Measurements from ENCODE around the gene TMEM40. TPM values are rescaled to one million over a fixed set of nuclear protein-coding genes. Genes with fewer than 3 reads are reported as not detected.

TMEM40 gene
- total and polyA plus RNA-seq, 2 experiments from 2014 or later, result 0.14 to 0.48 TPM

- TF ChIP-seq JUNB (IDR thresholded peaks at IDR 0.05; ENCODE audit: unreplicated experiment) (no peak), STAT1 (IDR thresholded peaks at IDR 0.05; ENCODE audit: unreplicated experiment) (no peak), NANOG (IDR thresholded peaks at IDR 0.05; ENCODE audit: borderline replicate concordance) (no peak), CREB1 (CRISPR knock-in tag; IDR thresholded peaks at IDR 0.05; ENCODE audit: low read depth) (no peak)
Observed at GRCh38 chr3:12705981-12706380, 53.1 kb downstream of the TMEM40 start (continued).

- H3K27ac ChIP-seq (ENCODE audit: low read depth), result no peak overlapping the region
- no peak overlapping the region for H2AFZ ChIP-seq
- no peaks in the 10 kb centered on the region for H3K36me3 ChIP-seq (ENCODE audit: insufficient read depth)
- no peaks in the 10 kb centered on the region for H3K36me3 Mint-ChIP-seq (ENCODE audit: low read depth)
- H3K4me2 ChIP-seq, result no peak overlapping the region
- no peaks in the 10 kb centered on the region for H3F3A ChIP-seq (replicated peaks; ENCODE audit: low read depth)
- peaks cover 2% of the 10 kb centered on the region for H3K27me3 Mint-ChIP-seq (ENCODE audit: insufficient read depth, low read depth, poor library complexity)
- TF ChIP-seq ETS1 (IDR thresholded peaks at IDR 0.05), result no peak
- TF ChIP-seq ZNF331 (CRISPR knock-in tag; IDR thresholded peaks at IDR 0.05; ENCODE audit: low read depth), result no peak
- TF ChIP-seq ZNF114 (CRISPR knock-in tag; IDR thresholded peaks at IDR 0.05), result no peak
- TF ChIP-seq JUNB (IDR thresholded peaks at IDR 0.05; ENCODE audit: unreplicated experiment), result no peak
- TF ChIP-seq REST (IDR thresholded peaks at IDR 0.05; ENCODE audit: unreplicated experiment), result no peak
- TF ChIP-seq NANOG (IDR thresholded peaks at IDR 0.05; ENCODE audit: borderline replicate concordance), result no peak
- no peak for TF ChIP-seq POLR2AphosphoS5 (IDR thresholded peaks at IDR 0.05; ENCODE audit: low read depth)
- H3K9me2 ChIP-seq (ENCODE audit: insufficient read depth), result 0 out of 2 replicates have a peak, but pooled peaks cover 3% of the 10 kb centered on the region
- no peaks in the 10 kb centered on the region for H3K79me2 ChIP-seq (replicated peaks; ENCODE audit: insufficient read depth)
- no peaks in the 10 kb centered on the region for H3K9me3 Mint-ChIP-seq
- H3K4me3 Mint-ChIP-seq, result no peak overlapping the region
- no peak overlapping the region for H3K27ac Mint-ChIP-seq
- ATAC-seq (no peak), DNase-seq (ENCODE audit: low spot score) (no peak)
- H3K4me1 ChIP-seq (ENCODE audit: insufficient read depth), result no peaks in the 10 kb centered on the region
- H3K4me3 ChIP-seq, result no peak overlapping the region
- H4K20me1 ChIP-seq (replicated peaks; ENCODE audit: insufficient read depth), result no peaks in the 10 kb centered on the region
- H3K27me3 ChIP-seq (ENCODE audit: insufficient read depth), result no peaks in the 10 kb centered on the region
- H3K4me1 Mint-ChIP-seq, result no peaks in the 10 kb centered on the region
Observed at GRCh38 chr3:12705374-12705926, 53.6 kb downstream of the TMEM40 start.

GRCh38 chr3:12702501-12702900 is 56.6 kb downstream of the TMEM40 start:
- DNase-seq (ENCODE audit: low spot score) (no peak), ATAC-seq (no peak)
- H3K36me3 Mint-ChIP-seq (ENCODE audit: low read depth), result no peaks in the 10 kb centered on the region
- TF ChIP-seq ETS1 (IDR thresholded peaks at IDR 0.05) (no peak), ZNF331 (CRISPR knock-in tag; IDR thresholded peaks at IDR 0.05; ENCODE audit: low read depth) (no peak), CTCF (conservative IDR thresholded peaks at IDR 0.05; ENCODE audit: low read depth in 2 of 2) (no peak), POLR2AphosphoS5 (IDR thresholded peaks at IDR 0.05; ENCODE audit: low read depth) (no peak), CREB1 (CRISPR knock-in tag; IDR thresholded peaks at IDR 0.05; ENCODE audit: low read depth) (no peak), NANOG (IDR thresholded peaks at IDR 0.05; ENCODE audit: borderline replicate concordance) (no peak), EZH2 (IDR thresholded peaks at IDR 0.05; ENCODE audit: low read depth, unreplicated experiment) (no peak), ZNF114 (CRISPR knock-in tag; IDR thresholded peaks at IDR 0.05) (no peak), EZH2phosphoT487 (IDR thresholded peaks at IDR 0.05; ENCODE audit: unreplicated experiment) (no peak)

More at GRCh38 chr3:12702501-12702900, 56.6 kb downstream of the TMEM40 start:
- Mint-ChIP-seq H3K4me1 (no peaks in the 10 kb centered on the region), H3K9me3 (no peaks in the 10 kb centered on the region), H3K27ac (no peak overlapping the region), H3K27me3 (ENCODE audit: insufficient read depth, low read depth, poor library complexity) (peaks cover 4% of the 10 kb centered on the region), H3K4me3 (no peak overlapping the region)
- H3K4me1 ChIP-seq (ENCODE audit: insufficient read depth), result no peaks in the 10 kb centered on the region
- no peaks in the 10 kb centered on the region for H3F3A ChIP-seq (replicated peaks; ENCODE audit: low read depth)
- no peak overlapping the region for H2AFZ ChIP-seq
- no peaks in the 10 kb centered on the region for H4K20me1 ChIP-seq (replicated peaks; ENCODE audit: insufficient read depth)
- H3K27me3 ChIP-seq (ENCODE audit: insufficient read depth), result no peaks in the 10 kb centered on the region
- no peak overlapping the region for H3K4me3 ChIP-seq
- peaks cover 4% of the 10 kb centered on the region; the same call in 1 of the 2 replicates for H3K9me2 ChIP-seq (ENCODE audit: insufficient read depth)
- H3K79me2 ChIP-seq (replicated peaks; ENCODE audit: insufficient read depth), result no peaks in the 10 kb centered on the region
- no peak overlapping the region for H3K4me2 ChIP-seq
- no peak overlapping the region for H3K27ac ChIP-seq (ENCODE audit: low read depth)
- H3K36me3 ChIP-seq (ENCODE audit: insufficient read depth), result no peaks in the 10 kb centered on the region

All from GM23338 (cell line).